Hepatic stellate cell (primary cell): Measurements from ENCODE around the gene PRX.
"Not testable (repeated sequence)": the region's sequence is repeated elsewhere in the genome, so short reads cannot be mapped to it uniquely, and the experiment has no call there.

Experiments
- DNase-seq: peaks from one replicate; pipeline ENCODE4 v3.0.0; 2011; ENCODE audit warnings: low spot score

The PRX gene

GRCh38 chr19:40413291-40413845 is at the start of gene PRX:
Gene PRX, minus strand, starts transcription at chr19:40413378. Its CDS starts 5,446 bp downstream, at chr19:40407932.
- no peak for DNase-seq

- DNase-seq = no peak
Observed at GRCh38 chr19:40461669-40462221, 48.6 kb upstream of the PRX start.

GRCh38 chr19:40460185-40460584 is 47.0 kb upstream of the PRX start:
- no peak for DNase-seq

GRCh38 chr19:40458597-40458974 is 45.4 kb upstream of the PRX start:
- DNase-seq = no peak

- no peak for DNase-seq
Observed at GRCh38 chr19:40457953-40458596, 44.9 kb upstream of the PRX start.

GRCh38 chr19:40457048-40457447 is 43.9 kb upstream of the PRX start:
- no peak for DNase-seq

- not testable (repeated sequence) for DNase-seq
Observed at GRCh38 chr19:40453943-40454342, 40.8 kb upstream of the PRX start.

- no peak for DNase-seq
Observed at GRCh38 chr19:40453151-40453735, 40.1 kb upstream of the PRX start.

- no peak for DNase-seq
Observed at GRCh38 chr19:40452016-40452415, 38.8 kb upstream of the PRX start.

- no peak for DNase-seq
Observed at GRCh38 chr19:40450664-40451063, 37.5 kb upstream of the PRX start.

GRCh38 chr19:40449506-40449905 is 36.3 kb upstream of the PRX start:
- DNase-seq = no peak

GRCh38 chr19:40446263-40446784 is 33.1 kb upstream of the PRX start:
- DNase-seq = no peak

- DNase-seq = peak; percentile 22
Observed at GRCh38 chr19:40445780-40446262, 32.6 kb upstream of the PRX start.

- no peak for DNase-seq
Observed at GRCh38 chr19:40444825-40445312, 31.7 kb upstream of the PRX start.

- DNase-seq = peak; percentile 98
Observed at GRCh38 chr19:40444000-40444824, 31.0 kb upstream of the PRX start, which contains the start of gene SERTAD3. Gene SERTAD3, minus strand, starts transcription at chr19:40444335. Its CDS starts 2,255 bp downstream, at chr19:40442080.

- peak; percentile 99 for DNase-seq
Observed at GRCh38 chr19:40443131-40443999, 30.2 kb upstream of the PRX start.

GRCh38 chr19:40442328-40443130 is 29.4 kb upstream of the PRX start:
- DNase-seq = no peak

GRCh38 chr19:40441719-40442253 is 28.6 kb upstream of the PRX start:
- no peak for DNase-seq

GRCh38 chr19:40438284-40438683 is 25.1 kb upstream of the PRX start:
- no peak for DNase-seq
